HFFc6 (cell line): Measurements from ENCODE around the gene GDF2. TPM values are rescaled to one million over a fixed set of nuclear protein-coding genes. Genes with fewer than 3 reads are reported as not detected.

Experiments used
- DNase-seq: peaks from one replicate; pipeline ENCODE4 v3.0.0-alpha.2; 2018
- H3K27ac Mint-ChIP-seq: 2 replicates; pipeline ENCODE4 v1.8.0; 2020; ENCODE audit warnings: mild to moderate bottlenecking, mixed read lengths
- H3K27me3 Mint-ChIP-seq: 2 replicates; pipeline ENCODE4 v1.8.0; 2021; ENCODE audit warnings: mild to moderate bottlenecking, moderate library complexity, mixed read lengths; ENCODE audit not compliant: insufficient read depth
- H3K36me3 Mint-ChIP-seq: 2 replicates; pipeline ENCODE4 v1.8.0; 2021; ENCODE audit warnings: low read depth, mixed read lengths
- H3K4me1 Mint-ChIP-seq: 2 replicates; pipeline ENCODE4 v1.8.0; 2020; ENCODE audit warnings: low read depth, mixed read lengths
- H3K4me3 Mint-ChIP-seq: 2 replicates; pipeline ENCODE4 v1.8.0; 2020; ENCODE audit warnings: mild to moderate bottlenecking, moderate library complexity, mixed read lengths
- H3K9me3 Mint-ChIP-seq: 2 replicates; pipeline ENCODE4 v1.8.0; 2020; ENCODE audit warnings: mild to moderate bottlenecking, mixed read lengths
- CTCF ChIP-seq: fragments of 200-600 bp; sonication (generic); IDR thresholded peaks from 2 replicates; pipeline ENCODE4 v1.5.0; 2021; ENCODE audit warnings: antibody characterized with exemption, mild to moderate bottlenecking
- total RNA-seq, 6 experiments: library from RNA; stranded (reverse); fragmentation: NEBNext Ultra II Directional; extraction: Animal tissue kit (Norgen Biotek cat#: 25700); gene quantifications; 2 replicates in 1 of 6; 3 replicates in 5 of 6; pipeline ENCODE4 v1.2.3, GENCODE V29; 2021

GDF2 gene
- total RNA-seq, 6 experiments from 2014 or later: not detected

- Mint-ChIP-seq H3K27me3 (peaks cover 28% of the 10 kb centered on the region), H3K4me1 (no peaks in the 10 kb centered on the region)
- TF ChIP-seq CTCF: no peak
Measured at GRCh38 chr10:47283848-47284247, 38.4 kb upstream of the GDF2 start.

GRCh38 chr10:47285381-47286115 is 36.7 kb upstream of the GDF2 start:
- DNase-seq: no peak
- no peaks in the 10 kb centered on the region for H3K9me3 Mint-ChIP-seq
- no peaks in the 10 kb centered on the region for H3K4me1 Mint-ChIP-seq
- no peak overlapping the region for H3K4me3 Mint-ChIP-seq
- no peak overlapping the region for H3K27ac Mint-ChIP-seq
- TF ChIP-seq CTCF: no peak
- H3K36me3 Mint-ChIP-seq: no peaks in the 10 kb centered on the region
- peaks cover 27% of the 10 kb centered on the region for H3K27me3 Mint-ChIP-seq

More at GRCh38 chr10:47283848-47284247, 38.4 kb upstream of the GDF2 start:
- Mint-ChIP-seq H3K27ac (no peak overlapping the region), H3K9me3 (no peaks in the 10 kb centered on the region), H3K4me3 (no peak overlapping the region), H3K36me3 (no peaks in the 10 kb centered on the region)
- DNase-seq: no peak

- no peak for TF ChIP-seq CTCF
- no peak for DNase-seq
- Mint-ChIP-seq H3K9me3 (no peaks in the 10 kb centered on the region), H3K36me3 (no peaks in the 10 kb centered on the region), H3K4me3 (no peak overlapping the region), H3K4me1 (no peaks in the 10 kb centered on the region), H3K27ac (no peak overlapping the region), H3K27me3 (peaks cover 28% of the 10 kb centered on the region)
Measured at GRCh38 chr10:47286116-47286505, 36.1 kb upstream of the GDF2 start.

- Mint-ChIP-seq H3K4me3 (no peak overlapping the region), H3K4me1 (no peaks in the 10 kb centered on the region), H3K9me3 (no peaks in the 10 kb centered on the region), H3K36me3 (no peaks in the 10 kb centered on the region), H3K27me3 (peaks cover 25% of the 10 kb centered on the region), H3K27ac (no peak overlapping the region)
- no peak for DNase-seq
- TF ChIP-seq CTCF: no peak
Measured at GRCh38 chr10:47286591-47287315, 35.5 kb upstream of the GDF2 start.

GRCh38 chr10:47287365-47287802 is 34.9 kb upstream of the GDF2 start:
- Mint-ChIP-seq H3K4me3 (no peak overlapping the region), H3K36me3 (no peaks in the 10 kb centered on the region), H3K27me3 (peaks cover 22% of the 10 kb centered on the region), H3K4me1 (no peaks in the 10 kb centered on the region), H3K9me3 (no peaks in the 10 kb centered on the region), H3K27ac (no peak overlapping the region)
- no peak for DNase-seq
- TF ChIP-seq CTCF: no peak
